IMR-90 (cell line): Measurements from ENCODE around the gene EFHC2. TPM values are rescaled to one million over a fixed set of nuclear protein-coding genes. Genes with fewer than 3 reads are reported as not detected.

ENCODE experiments used
- ATAC-seq: fragments of 200-7000 bp; cut with Tn5 transposase; 2 replicates; pipeline ENCODE4 v1.9.1; 2020; ENCODE audit warnings: low read depth, mild to moderate bottlenecking, moderate library complexity
- BruUV-seq: library from RNA; stranded (reverse); fragments of 400-500 nt; replicated peaks from 2 replicates; lab custom pipeline; 2021; lab: Mats Ljungman, UMichigan
- CTCF ChIA-PET: fragments of 300-600 bp; formaldehyde crosslinking; extraction: SDS; loops from one replicate; lab custom pipeline; 2021; ENCODE audit warnings: antibody characterized with exemption; lab: Yijun Ruan, JAX
- POLR2A ChIA-PET: fragments of 300-600 bp; sonication (Branson Sonifier 250); formaldehyde crosslinking; loops from one replicate; lab custom pipeline; 2022; ENCODE audit warnings: antibody characterized with exemption; ENCODE audit not compliant: unreplicated experiment; lab: Charles Lee
- DNase-seq: peaks from one replicate; pipeline ENCODE4 v3.0.0; 2013
- H2AFZ ChIP-seq: replicated peaks from 2 replicates; pipeline ENCODE3; 2013; ENCODE audit warnings: low read length, mild to moderate bottlenecking; ENCODE audit not compliant: poor library complexity
- H2AK5ac ChIP-seq: 2 replicates; pipeline ENCODE4 v1.6.1; 2013; ENCODE audit warnings: low read depth, low read length, inconsistent platforms
- H2AK9ac ChIP-seq: replicated peaks from 2 replicates; pipeline ENCODE3; 2013; ENCODE audit warnings: mild to moderate bottlenecking, low read depth, low read length, moderate library complexity; ENCODE audit not compliant: poor library complexity
- H2BK120ac ChIP-seq: 2 replicates; pipeline ENCODE4 v1.6.1; 2013; ENCODE audit warnings: low read depth, low read length, inconsistent platforms
- H2BK15ac ChIP-seq: 3 replicates; pipeline ENCODE4 v1.6.1; 2013; ENCODE audit warnings: low read depth, low read length, inconsistent platforms
- H2BK20ac ChIP-seq: 2 replicates; pipeline ENCODE4 v1.6.1; 2013; ENCODE audit warnings: low read depth, mild to moderate bottlenecking, inconsistent platforms, low read length, moderate library complexity
- H2BK5ac ChIP-seq: 2 replicates; pipeline ENCODE4 v1.6.1; 2013; ENCODE audit warnings: mild to moderate bottlenecking, low read depth, low read length, inconsistent platforms; ENCODE audit not compliant: poor library complexity, severe bottlenecking
- H3K14ac ChIP-seq: replicated peaks from 2 replicates; pipeline ENCODE4 v1.6.1; 2013; ENCODE audit warnings: low read depth, low read length, inconsistent platforms
- H3K18ac ChIP-seq: 2 replicates; pipeline ENCODE4 v1.6.1; 2013; ENCODE audit warnings: low read depth, low read length, control low read depth
- H3K23ac ChIP-seq: 2 replicates; pipeline ENCODE4 v1.6.1; 2013; ENCODE audit warnings: low read depth, low read length, inconsistent platforms
- H3K27ac ChIP-seq: 2 replicates; pipeline ENCODE4 v1.5.1; 2013; ENCODE audit warnings: mild to moderate bottlenecking, control low read depth, low read length; ENCODE audit not compliant: insufficient read depth
- H3K27me3 ChIP-seq: 2 replicates; pipeline ENCODE4 v1.6.1; 2013; ENCODE audit warnings: low read length; ENCODE audit not compliant: control insufficient read depth, insufficient read depth
- H3K36me3 ChIP-seq: 2 replicates; pipeline ENCODE4 v1.6.1; 2013; ENCODE audit warnings: low read length, mixed read lengths; ENCODE audit not compliant: control insufficient read depth, insufficient read depth
- H3K4ac ChIP-seq: 2 replicates; pipeline ENCODE4 v1.6.1; 2013; ENCODE audit warnings: low read depth, low read length, inconsistent platforms
- H3K4me1 ChIP-seq: 2 replicates; pipeline ENCODE4 v1.6.1; 2013; ENCODE audit warnings: low read length, mixed read lengths; ENCODE audit not compliant: control insufficient read depth, insufficient read depth
- H3K4me2 ChIP-seq: 2 replicates; pipeline ENCODE4 v1.6.1; 2013; ENCODE audit warnings: low read depth, mild to moderate bottlenecking, control low read depth, low read length, moderate library complexity
- H3K4me3 ChIP-seq: 2 replicates; pipeline ENCODE4 v1.5.1; 2013; ENCODE audit warnings: low read depth, mild to moderate bottlenecking, control low read depth, low read length, moderate library complexity; ENCODE audit not compliant: insufficient read depth
- H3K56ac ChIP-seq: 2 replicates; pipeline ENCODE4 v1.6.1; 2013; ENCODE audit warnings: low read length, inconsistent platforms; ENCODE audit not compliant: insufficient read depth; ENCODE audit errors: extremely low read depth
- H3K79me1 ChIP-seq, 2 experiments: 2 replicates each; pipeline ENCODE4 v1.6.1; 2013; ENCODE audit warnings: low read length in 2 of 2, inconsistent platforms in 1 of 2, low read depth in 1 of 2
- H3K9ac ChIP-seq: 2 replicates; pipeline ENCODE4 v1.6.1; 2013; ENCODE audit warnings: low read depth, low read length, control low read depth
- H3K9me1 ChIP-seq: 2 replicates; pipeline ENCODE4 v1.6.1; 2013; ENCODE audit warnings: low read length, inconsistent platforms; ENCODE audit not compliant: insufficient read depth
- H3K9me3 ChIP-seq: 2 replicates; pipeline ENCODE4 v1.6.1; 2013; ENCODE audit warnings: low read length; ENCODE audit not compliant: control insufficient read depth, insufficient read depth
- H4K20me1 ChIP-seq: 2 replicates; pipeline ENCODE4 v1.6.1; 2013; ENCODE audit warnings: low read length, inconsistent platforms; ENCODE audit not compliant: insufficient read depth
- H4K5ac ChIP-seq: 2 replicates; pipeline ENCODE4 v1.6.1; 2013; ENCODE audit warnings: mild to moderate bottlenecking, low read depth, low read length, control low read depth
- H4K8ac ChIP-seq, 2 experiments: 2 replicates each; pipeline ENCODE4 v1.6.1; 2013; ENCODE audit warnings: low read depth in 2 of 2, low read length in 2 of 2, control low read depth in 1 of 2, inconsistent platforms in 1 of 2
- H4K91ac ChIP-seq: 2 replicates; pipeline ENCODE4 v1.6.1; 2013; ENCODE audit warnings: low read depth, low read length, inconsistent platforms; ENCODE audit not compliant: insufficient read depth
- BHLHE40 ChIP-seq: fragments of 150-350 bp; IDR thresholded peaks from 2 replicates; pipeline ENCODE4 v1.6.1; 2016; ENCODE audit warnings: mild to moderate bottlenecking, low read depth, low read length
- CHD1 ChIP-seq: IDR thresholded peaks from 2 replicates; pipeline ENCODE4 v1.6.1; 2012; ENCODE audit warnings: low read depth, low read length, improper control_type of control experiment
- CTCF ChIP-seq: conservative IDR thresholded peaks from 2 replicates; pipeline ENCODE4 v1.5.1; 2012; ENCODE audit warnings: mild to moderate bottlenecking, low read depth, low read length, improper control_type of control experiment
- ELK1 ChIP-seq: fragments of 150-350 bp; IDR thresholded peaks from 2 replicates; pipeline ENCODE4 v1.6.1; 2016; ENCODE audit warnings: low read depth, mild to moderate bottlenecking, low read length, moderate library complexity, borderline replicate concordance
- FOS ChIP-seq: fragments of 150-350 bp; IDR thresholded peaks from 2 replicates; pipeline ENCODE4 v1.6.1; 2016; ENCODE audit warnings: low read depth, low read length
- MAFK ChIP-seq: IDR thresholded peaks from 2 replicates; pipeline ENCODE4 v1.6.1; 2012; ENCODE audit warnings: low read depth, low read length, improper control_type of control experiment
- MAZ ChIP-seq: IDR thresholded peaks from 2 replicates; pipeline ENCODE4 v1.6.1; 2012; ENCODE audit warnings: low read depth, mild to moderate bottlenecking, low read length, improper control_type of control experiment, moderate library complexity, borderline replicate concordance
- NFE2L2 ChIP-seq: fragments of 150-350 bp; IDR thresholded peaks from 2 replicates; pipeline ENCODE4 v1.6.1; 2016; ENCODE audit warnings: low read depth, mild to moderate bottlenecking, low read length
- POLR2A ChIP-seq: IDR thresholded peaks from 2 replicates; pipeline ENCODE4 v1.6.1; 2012; ENCODE audit warnings: mild to moderate bottlenecking, low read depth, low read length
- RAD21 ChIP-seq: IDR thresholded peaks from 2 replicates; pipeline ENCODE4 v1.6.1; 2012; ENCODE audit warnings: low read length, improper control_type of control experiment
- RCOR1 ChIP-seq: IDR thresholded peaks from 2 replicates; pipeline ENCODE4 v1.6.1; 2012; ENCODE audit warnings: mild to moderate bottlenecking, low read length, improper control_type of control experiment; ENCODE audit not compliant: insufficient replicate concordance
- RFX5 ChIP-seq: IDR thresholded peaks from 2 replicates; pipeline ENCODE4 v1.8.0; 2012; ENCODE audit warnings: low read depth, mild to moderate bottlenecking, low read length, moderate library complexity
- SMC3 ChIP-seq: fragments of 150-350 bp; IDR thresholded peaks from 2 replicates; pipeline ENCODE4 v1.6.1; 2016; ENCODE audit warnings: low read depth, mild to moderate bottlenecking, antibody characterized with exemption, low read length, moderate library complexity
- USF2 ChIP-seq: fragments of 150-350 bp; IDR thresholded peaks from 2 replicates; pipeline ENCODE4 v1.6.1; 2017; ENCODE audit warnings: mild to moderate bottlenecking, antibody characterized with exemption, low read length, low read depth
- WGBS, 2 experiments: methylation state at CpG; one replicate each; pipeline versions ENCODE4 v1.1.5 to v1.1.7; 2013; ENCODE audit warnings: missing lambda C conversion rate in 2 of 2; ENCODE audit not compliant: insufficient read length in 1 of 2; ENCODE audit errors: extremely low coverage in 2 of 2; 5-methylcytosine and 5-hydroxymethylcytosine counted together
- dilution Hi-C: fragments of 300-500 bp; cut with HindIII; formaldehyde crosslinking; loops from one replicate; pipeline ENCODE4 v1.14.3; 2018; ENCODE audit warnings: low sequenced_read_pairs; ENCODE audit not compliant: unreplicated experiment
- in situ Hi-C: fragments of 300-500 bp; cut with MboI; formaldehyde crosslinking; loops from 3 replicates; pipeline ENCODE4 v1.14.3; 2019; ENCODE audit warnings: low sequenced_read_pairs, inconsistent platforms, mixed read lengths
- intact Hi-C: fragments of 100-400 bp; cut with micrococcal nuclease; formaldehyde crosslinking; loops from 2 replicates; pipeline ENCODE4 v1.10.0; 2022
- polyA plus RNA-seq, 3 experiments: library from polyadenylated mRNA; depleted of rRNA; stranded (reverse); fragments of >200 nt; gene quantifications; 2 replicates each; pipeline ENCODE4 v1.2.3, GENCODE V29; 2012; ENCODE audit warnings: low replicate concordance in 1 of 3
- total RNA-seq: library from RNA; depleted of rRNA; stranded (reverse); fragments of >200 nt; gene quantifications from 2 replicates; pipeline ENCODE4 v1.2.3, GENCODE V29; 2012

Gene EFHC2
- total and polyA plus RNA-seq, 2 of the 4 experiments (the other 2 are of a cell fraction): 0.18 to 0.24 TPM

GRCh38 chrX:44392767-44393166 is 49.3 kb upstream of the EFHC2 start:
- ChIA-PET CTCF (interaction anchor here (0.6 kb wide), 2 partner anchors 8 to 139 kb away, joined by 3 to 4 read pairs; no protein-coding TSS in a partner anchor), POLR2A (no interaction called here)
- Histone ChIP-seq H3K9ac (no peak overlapping the region), H3K9me3 (no peaks in the 10 kb centered on the region), H2BK15ac (no peak overlapping the region), H4K20me1 (no peaks in the 10 kb centered on the region), H2BK20ac (no peak overlapping the region), H3K23ac (no peak overlapping the region), H3K9me1 (no peaks in the 10 kb centered on the region), H3K4me3 (no peak overlapping the region), H2AK5ac (no peak overlapping the region), H3K4me2 (no peak overlapping the region), H4K91ac (no peak overlapping the region), H3K36me3 (no peaks in the 10 kb centered on the region), H2BK5ac (no peak overlapping the region), H3K27ac (no peak overlapping the region), H2AFZ (no peak overlapping the region), H2AK9ac (no peak overlapping the region), H3K56ac (no peak overlapping the region), H3K18ac (no peak overlapping the region), H3K14ac (no peak overlapping the region), H4K5ac (no peak overlapping the region), H3K4me1 (no peaks in the 10 kb centered on the region), H3K27me3 (peaks cover 2% of the 10 kb centered on the region), H2BK120ac (no peak overlapping the region), H3K4ac (no peak overlapping the region), H3K79me1 (no peaks in the 10 kb centered on the region), H4K8ac (no peak overlapping the region)
- TF ChIP-seq ELK1: no peak
- no peak for TF ChIP-seq MAZ
- TF ChIP-seq USF2: no peak
- no peak for TF ChIP-seq MAFK
- no peak for TF ChIP-seq RFX5
- no peak for TF ChIP-seq FOS
- no peak for TF ChIP-seq SMC3
- no peak for TF ChIP-seq BHLHE40
- TF ChIP-seq NFE2L2: no peak
- TF ChIP-seq CTCF: no peak
- TF ChIP-seq RCOR1: no peak
- no peak for TF ChIP-seq RAD21
- TF ChIP-seq POLR2A: no peak
- TF ChIP-seq CHD1: no peak
- dilution Hi-C loops (no loop called here), intact Hi-C loops (no loop called here), in situ Hi-C loops (no loop called here)
- 86% methylated on average over 1 of the region's 1 CpG; no CpG with 5 or more reads in 1 of the 2 experiments for WGBS, 2 experiments
- DNase-seq (no peak), ATAC-seq (no peak)
- BruUV-seq: no TSS peak
